Panc1 (cell line): ENCODE measurements around the gene WAPL. TPM values are rescaled to one million over a fixed set of nuclear protein-coding genes. Genes with fewer than 3 reads are reported as not detected.

ENCODE experiments used
- ATAC-seq: fragments of 200-7000 bp; cut with Tn5 transposase; 2 replicates; pipeline ENCODE4 v1.9.1; 2020; ENCODE audit warnings: mild to moderate bottlenecking, moderate library complexity
- BruUV-seq: library from RNA; stranded (reverse); fragments of 400-500 nt; replicated peaks from 2 replicates; lab custom pipeline; 2021; lab: Mats Ljungman, UMichigan
- CTCF ChIA-PET: fragments of 300-600 bp; sonication (Branson Sonifier 250); formaldehyde crosslinking; loops from one replicate; lab custom pipeline; 2022; ENCODE audit warnings: antibody characterized with exemption; lab: Charles Lee
- POLR2A ChIA-PET: fragments of 300-600 bp; sonication (Branson Sonifier 250); formaldehyde crosslinking; loops from one replicate; lab custom pipeline; 2022; ENCODE audit warnings: antibody characterized with exemption; lab: Charles Lee
- DNase-seq: peaks from one replicate; pipeline ENCODE4 v3.0.0-alpha.2; 2010; ENCODE audit warnings: low read depth, low spot score
- H3K27ac ChIP-seq: 2 replicates; pipeline ENCODE4 v1.5.1; 2011; ENCODE audit warnings: mild to moderate bottlenecking, low read length, inconsistent platforms
- H3K27me3 ChIP-seq: fragments of 200-500 bp; sonication (Bioruptor generic); 2 replicates; pipeline ENCODE4 v1.6.0; 2014; ENCODE audit warnings: low read length, inconsistent platforms; ENCODE audit not compliant: control insufficient read depth, insufficient read depth
- H3K36me3 ChIP-seq: fragments of 200-500 bp; sonication (Bioruptor generic); 2 replicates; pipeline ENCODE4 v1.5.1; 2014; ENCODE audit warnings: inconsistent platforms, mild to moderate bottlenecking, low read length, moderate library complexity; ENCODE audit not compliant: control insufficient read depth, insufficient read depth
- H3K4me1 ChIP-seq: 2 replicates; pipeline ENCODE4 v1.5.1; 2011; ENCODE audit warnings: inconsistent platforms, mild to moderate bottlenecking, low read length, moderate library complexity; ENCODE audit not compliant: control insufficient read depth, insufficient read depth
- H3K4me3 ChIP-seq, 2 experiments: 2 replicates each; pipeline ENCODE4 v1.5.1; 2011 to 2012; ENCODE audit warnings: low read depth in 2 of 2, low read length in 2 of 2, mild to moderate bottlenecking in 2 of 2, inconsistent platforms in 1 of 2, moderate library complexity in 1 of 2
- H3K9me3 ChIP-seq: fragments of 200-500 bp; sonication (Bioruptor generic); 2 replicates; pipeline ENCODE4 v1.5.1; 2014; ENCODE audit warnings: low read depth, mild to moderate bottlenecking, inconsistent platforms, low read length, moderate library complexity; ENCODE audit not compliant: control insufficient read depth, insufficient read depth
- POLR2AphosphoS5 ChIP-seq: IDR thresholded peaks from 2 replicates; pipeline ENCODE4 v1.6.1; 2012; ENCODE audit warnings: mild to moderate bottlenecking, low read depth, low read length, moderate library complexity
- REST ChIP-seq, 2 experiments: IDR thresholded peaks; 2 replicates each; pipeline ENCODE4 v1.6.1; 2011 to 2012; ENCODE audit warnings: low read depth in 2 of 2, control low read depth in 1 of 2, low read length in 1 of 2, mild to moderate bottlenecking in 1 of 2, moderate library complexity in 1 of 2; ENCODE audit not compliant: insufficient read depth in 1 of 2
- SIN3A ChIP-seq: IDR thresholded peaks from 2 replicates; pipeline ENCODE4 v1.6.1; 2012; ENCODE audit warnings: low read depth, mild to moderate bottlenecking, low read length, moderate library complexity, borderline replicate concordance; ENCODE audit not compliant: insufficient read depth
- TCF7L2 ChIP-seq: IDR thresholded peaks from 2 replicates; pipeline ENCODE4 v1.6.1; 2011; ENCODE audit warnings: mild to moderate bottlenecking, low read depth, low read length, inconsistent platforms
- in situ Hi-C: cut with HindIII; loops from 2 replicates; pipeline ENCODE4 v1.10.0; 2016; ENCODE audit warnings: low sequenced_read_pairs, low pct_unique_long_range_greater_than_20kb
- intact Hi-C: fragments of 100-400 bp; cut with micrococcal nuclease; formaldehyde crosslinking; loops from one replicate; pipeline ENCODE4 v1.10.0; 2022; ENCODE audit not compliant: unreplicated experiment
- total RNA-seq: library from RNA; stranded (reverse); gene quantifications from one replicate; pipeline ENCODE4 v1.2.1, GENCODE V29; 2021; ENCODE audit not compliant: unreplicated experiment
- TF ChIP-seq, protein P1 (sequence below): fragments of 450-650 bp; IDR thresholded peaks from 2 replicates; pipeline ENCODE4 v1.5.1; 2017; ENCODE audit warnings: mild to moderate bottlenecking

Gene WAPL
- total RNA-seq, 1 experiment from 2014 or later = 56.2 TPM

- intact Hi-C loops = no loop called here
- POLR2A ChIA-PET = interaction anchor here (0.6 kb wide), 1 partner anchor 19 kb away, joined by 3 read pairs; no protein-coding TSS in a partner anchor
- BruUV-seq = no TSS peak
These were observed 70.6 kb downstream of the WAPL start for GRCh38 chr10:86450806-86451603.

GRCh38 chr10:86449926-86450558 lies 71.5 kb downstream of the WAPL start:
- DNase-seq (no peak), ATAC-seq (no peak)
- H3K9me3 ChIP-seq = no peaks in the 10 kb centered on the region
- H3K4me1 ChIP-seq = no peaks in the 10 kb centered on the region
- ChIA-PET POLR2A (interaction anchor here (0.6 kb wide), 1 partner anchor 20 kb away, joined by 3 read pairs; no protein-coding TSS in a partner anchor), CTCF (no interaction called here)
- H3K36me3 ChIP-seq = peaks cover 50% of the 10 kb centered on the region
- H3K27ac ChIP-seq = no peak overlapping the region
- TF ChIP-seq POLR2AphosphoS5 (no peak), SIN3A (no peak), TCF7L2 (no peak), REST (IDR thresholded peaks at IDR 0.05; ENCODE audit: insufficient read depth in 1 of 2, low read depth in 2 of 2, low read length in 1 of 2) (no peak)
- TF ChIP-seq, protein P1, sequence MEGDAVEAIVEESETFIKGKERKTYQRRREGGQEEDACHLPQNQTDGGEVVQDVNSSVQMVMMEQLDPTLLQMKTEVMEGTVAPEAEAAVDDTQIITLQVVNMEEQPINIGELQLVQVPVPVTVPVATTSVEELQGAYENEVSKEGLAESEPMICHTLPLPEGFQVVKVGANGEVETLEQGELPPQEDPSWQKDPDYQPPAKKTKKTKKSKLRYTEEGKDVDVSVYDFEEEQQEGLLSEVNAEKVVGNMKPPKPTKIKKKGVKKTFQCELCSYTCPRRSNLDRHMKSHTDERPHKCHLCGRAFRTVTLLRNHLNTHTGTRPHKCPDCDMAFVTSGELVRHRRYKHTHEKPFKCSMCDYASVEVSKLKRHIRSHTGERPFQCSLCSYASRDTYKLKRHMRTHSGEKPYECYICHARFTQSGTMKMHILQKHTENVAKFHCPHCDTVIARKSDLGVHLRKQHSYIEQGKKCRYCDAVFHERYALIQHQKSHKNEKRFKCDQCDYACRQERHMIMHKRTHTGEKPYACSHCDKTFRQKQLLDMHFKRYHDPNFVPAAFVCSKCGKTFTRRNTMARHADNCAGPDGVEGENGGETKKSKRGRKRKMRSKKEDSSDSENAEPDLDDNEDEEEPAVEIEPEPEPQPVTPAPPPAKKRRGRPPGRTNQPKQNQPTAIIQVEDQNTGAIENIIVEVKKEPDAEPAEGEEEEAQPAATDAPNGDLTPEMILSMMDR = no peak
- intact Hi-C loops (no loop called here), in situ Hi-C loops (no loop called here)
- no peak overlapping the region for H3K4me3 ChIP-seq
- no peaks in the 10 kb centered on the region for H3K27me3 ChIP-seq
- BruUV-seq = no TSS peak

More at GRCh38 chr10:86450806-86451603, 70.6 kb downstream of the WAPL start:
- DNase-seq (no peak), ATAC-seq (no peak)
- no peak overlapping the region for H3K27ac ChIP-seq
- H3K36me3 ChIP-seq = peaks cover 44% of the 10 kb centered on the region
- no peaks in the 10 kb centered on the region for H3K4me1 ChIP-seq
- H3K27me3 ChIP-seq = no peaks in the 10 kb centered on the region
- H3K4me3 ChIP-seq = no peak overlapping the region
- CTCF ChIA-PET = interaction anchor here (0.7 kb wide), 1 partner anchor 29 kb away, joined by 5 read pairs; no protein-coding TSS in a partner anchor
- in situ Hi-C loops = no loop called here
- H3K9me3 ChIP-seq = no peaks in the 10 kb centered on the region
- TF ChIP-seq, protein P1 = no peak
- TF ChIP-seq TCF7L2 (no peak), POLR2AphosphoS5 (no peak), REST (IDR thresholded peaks at IDR 0.05; ENCODE audit: insufficient read depth in 1 of 2, low read depth in 2 of 2, low read length in 1 of 2) (no peak), SIN3A (no peak)
